Body of pancreas (tissue), 4 donors: Measurements from ENCODE around the gene SPRY4.
"Not testable (repeated sequence)": the region's sequence is repeated elsewhere in the genome, so short reads cannot be mapped to it uniquely, and the experiment has no call there.

Source experiments
- POLR2A ChIP-seq, 3 donors: fragments of 450-650 bp; IDR thresholded peaks; one replicate each; pipeline ENCODE4 v1.6.1; 2016; ENCODE audit warnings: antibody characterized with exemption in 3 of 3, mild to moderate bottlenecking in 2 of 3
- TF ChIP-seq, protein P1 (sequence below), 7 experiments: fragments of 450-650 bp in 4 of 7; fragments of 200-600 bp in 3 of 7; sonication (generic) in 3 of 7; IDR thresholded peaks; one replicate each; pipeline ENCODE4 v1.5.1; 2016 to 2019; ENCODE audit warnings: antibody characterized with exemption in 7 of 7

DNA sequence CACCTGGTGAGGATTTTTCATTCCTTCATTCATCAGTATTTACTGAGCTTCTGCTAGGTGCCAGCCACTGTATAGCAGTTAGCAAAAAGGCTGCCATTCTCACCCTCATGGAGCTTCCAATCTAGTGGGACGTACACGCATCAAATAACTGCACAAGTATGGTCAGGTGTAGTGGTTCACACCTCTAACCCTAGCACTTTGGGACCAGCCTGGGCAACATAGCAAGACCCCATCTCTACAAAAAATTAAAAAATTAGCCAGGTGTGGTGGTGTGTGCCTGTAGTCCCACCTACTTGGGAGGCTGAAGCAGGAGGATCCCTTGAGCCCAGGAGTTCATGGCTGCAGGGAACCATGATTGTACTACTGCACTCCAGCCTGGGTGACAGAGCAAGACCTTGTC is 8.9 kb upstream of the SPRY4 start:
- TF ChIP-seq, protein P1, sequence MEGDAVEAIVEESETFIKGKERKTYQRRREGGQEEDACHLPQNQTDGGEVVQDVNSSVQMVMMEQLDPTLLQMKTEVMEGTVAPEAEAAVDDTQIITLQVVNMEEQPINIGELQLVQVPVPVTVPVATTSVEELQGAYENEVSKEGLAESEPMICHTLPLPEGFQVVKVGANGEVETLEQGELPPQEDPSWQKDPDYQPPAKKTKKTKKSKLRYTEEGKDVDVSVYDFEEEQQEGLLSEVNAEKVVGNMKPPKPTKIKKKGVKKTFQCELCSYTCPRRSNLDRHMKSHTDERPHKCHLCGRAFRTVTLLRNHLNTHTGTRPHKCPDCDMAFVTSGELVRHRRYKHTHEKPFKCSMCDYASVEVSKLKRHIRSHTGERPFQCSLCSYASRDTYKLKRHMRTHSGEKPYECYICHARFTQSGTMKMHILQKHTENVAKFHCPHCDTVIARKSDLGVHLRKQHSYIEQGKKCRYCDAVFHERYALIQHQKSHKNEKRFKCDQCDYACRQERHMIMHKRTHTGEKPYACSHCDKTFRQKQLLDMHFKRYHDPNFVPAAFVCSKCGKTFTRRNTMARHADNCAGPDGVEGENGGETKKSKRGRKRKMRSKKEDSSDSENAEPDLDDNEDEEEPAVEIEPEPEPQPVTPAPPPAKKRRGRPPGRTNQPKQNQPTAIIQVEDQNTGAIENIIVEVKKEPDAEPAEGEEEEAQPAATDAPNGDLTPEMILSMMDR (IDR thresholded peaks at IDR 0.05): not testable (repeated sequence)
- not testable (repeated sequence) for TF ChIP-seq POLR2A (IDR thresholded peaks at IDR 0.05)
